HG03045 (cell line): Measurements from ENCODE around the gene ACKR4.
"Not testable (repeated sequence)": the region's sequence is repeated elsewhere in the genome, so short reads cannot be mapped to it uniquely, and the experiment has no call there.

Experiments
- ATAC-seq: cut with Tn5 transposase; IDR thresholded peaks from one replicate; pipeline ENCODE4 v1.9.1; 2021; ENCODE audit warnings: mild to moderate bottlenecking, moderate library complexity; ENCODE audit not compliant: unreplicated experiment

Gene ACKR4

DNA sequence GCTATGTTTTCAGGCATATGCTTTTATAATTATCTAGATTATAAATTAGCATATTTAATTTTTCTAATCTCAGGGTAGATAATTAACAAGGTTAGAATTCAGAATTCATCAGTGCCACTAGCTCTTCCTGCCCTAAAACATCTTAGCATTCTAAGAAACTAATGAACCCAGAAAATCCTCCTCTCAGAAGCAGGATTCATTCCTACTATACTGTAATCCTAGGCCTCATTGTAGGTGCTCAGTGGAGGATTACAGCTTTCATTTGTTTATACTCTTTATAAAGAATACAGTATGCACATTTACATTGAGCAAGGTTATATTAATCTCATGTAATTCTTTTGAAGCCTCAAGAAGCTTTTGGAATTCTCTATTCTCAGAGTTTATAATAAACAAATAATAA lies 41.6 kb downstream of the ACKR4 start:
- no peak for ATAC-seq

GRCh38 chr3:132641427-132641826 lies 44.4 kb downstream of the ACKR4 start:
- ATAC-seq = not testable (repeated sequence)

DNA sequence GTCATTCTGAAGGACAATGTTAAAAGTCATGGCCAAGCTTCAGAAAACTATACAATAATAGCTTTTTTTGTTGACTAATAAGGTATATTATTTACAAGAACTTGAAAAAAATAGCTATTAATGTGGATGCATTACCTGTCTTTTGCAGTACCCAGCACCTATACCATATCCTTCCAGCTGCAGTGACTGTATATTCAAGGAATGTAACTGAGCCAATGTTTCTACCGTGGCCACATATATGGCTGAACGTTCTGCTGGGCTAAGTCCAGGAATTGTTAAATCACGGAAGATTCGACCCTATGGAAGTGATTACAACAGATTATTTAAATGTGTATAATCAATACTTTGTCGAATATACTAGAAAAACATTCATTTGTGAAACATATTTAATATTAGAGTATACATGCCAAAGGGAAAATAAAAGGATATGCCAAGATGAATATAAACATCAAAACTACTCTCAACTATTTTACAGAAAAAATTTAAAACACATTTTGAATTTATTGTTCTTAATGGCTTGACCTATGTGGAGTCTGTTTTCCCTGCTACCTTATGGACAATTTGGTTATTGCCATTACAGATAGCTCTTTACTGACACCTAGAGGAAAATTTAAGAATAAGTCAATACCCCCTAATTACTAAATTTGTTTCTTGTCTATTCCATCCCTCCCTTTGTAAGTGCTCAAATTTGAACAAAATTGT lies 44.9 kb downstream of the ACKR4 start:
- no peak for ATAC-seq

DNA sequence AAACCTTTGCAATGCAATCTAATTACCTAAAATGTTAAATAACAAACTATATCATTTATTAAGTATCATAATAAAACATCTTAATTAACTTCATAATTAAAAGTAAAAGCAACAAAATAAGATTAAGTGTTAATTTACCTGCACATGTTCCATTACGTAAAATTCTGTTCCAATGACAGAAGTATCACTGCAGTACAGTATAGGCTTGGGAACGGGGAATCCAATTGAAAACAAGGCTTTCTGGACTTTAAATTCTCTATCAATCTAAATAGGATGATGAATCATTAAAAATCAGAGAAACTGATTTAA lies 45.4 kb downstream of the ACKR4 start:
- ATAC-seq = no peak

- ATAC-seq = no peak
These were observed 46.3 kb downstream of the ACKR4 start for GRCh38 chr3:132643366-132643765.

DNA sequence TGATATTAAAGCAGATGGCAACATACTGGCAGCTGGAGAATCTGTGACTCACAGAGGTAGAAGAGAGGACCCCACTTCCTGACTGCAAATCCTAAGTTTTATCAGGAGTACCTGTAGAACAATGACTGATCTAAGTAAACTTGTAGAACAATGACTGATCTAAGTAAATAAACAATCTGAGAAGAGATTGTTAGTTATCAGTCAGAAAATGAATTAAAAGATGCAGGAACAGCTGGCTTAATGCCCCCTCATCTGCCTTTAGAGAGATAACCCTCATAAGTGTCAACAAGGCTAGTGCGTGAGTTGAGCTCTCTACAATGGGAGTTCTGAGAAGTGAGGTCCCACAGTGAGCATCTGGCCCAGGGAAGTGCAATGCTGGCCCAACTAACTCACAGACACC lies 48.0 kb downstream of the ACKR4 start:
- no peak for ATAC-seq

DNA sequence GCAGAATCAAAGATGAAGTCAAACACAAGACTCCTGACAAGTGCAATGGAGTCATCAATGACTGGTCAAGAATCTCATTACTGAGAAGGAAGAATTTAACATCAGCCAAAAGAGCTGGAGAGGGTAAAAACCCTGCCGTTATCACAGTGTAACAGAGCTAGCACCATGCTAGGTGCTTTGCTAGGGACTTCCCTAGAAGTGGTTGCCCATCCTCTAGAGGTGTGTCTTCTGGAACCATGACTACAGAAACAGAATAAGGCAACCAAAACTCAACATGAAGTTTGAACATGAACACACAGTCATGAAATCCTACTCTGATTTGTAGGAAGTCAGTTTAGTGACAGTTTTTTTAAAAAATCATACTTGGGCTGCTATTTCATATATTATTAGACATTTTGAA lies 53.1 kb downstream of the ACKR4 start:
- ATAC-seq = no peak
